HG02571 (cell line): Measurements from ENCODE around the gene MICU1.
"Not testable (repeated sequence)": the region's sequence is repeated elsewhere in the genome, so short reads cannot be mapped to it uniquely, and the experiment has no call there.

Experiments used
- ATAC-seq: cut with Tn5 transposase; IDR thresholded peaks from one replicate; pipeline ENCODE4 v1.9.1; 2021; ENCODE audit warnings: mild to moderate bottlenecking, moderate library complexity; ENCODE audit not compliant: unreplicated experiment

The MICU1 gene

GRCh38 chr10:72332423-72333111 is 293.3 kb downstream of the MICU1 start:
- ATAC-seq = no peak

GRCh38 chr10:72331575-72332422 is 294.1 kb downstream of the MICU1 start:
- ATAC-seq = no peak

DNA sequence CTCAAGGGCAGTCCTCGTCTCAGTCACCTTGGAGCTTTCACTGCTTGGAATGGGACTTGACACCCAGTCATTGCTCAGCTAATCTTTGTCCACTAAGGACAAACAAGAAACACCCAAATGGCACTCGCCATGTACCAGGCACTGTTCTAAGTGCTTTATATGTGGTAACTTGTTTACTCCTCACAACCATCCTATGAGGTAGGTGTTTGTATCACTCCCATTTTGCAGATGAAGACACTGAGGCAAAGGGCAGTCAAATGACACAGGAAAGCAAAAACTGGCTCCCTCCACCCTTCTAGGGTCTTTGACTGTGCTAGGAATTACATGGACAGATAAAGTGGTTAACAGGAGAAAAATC is 295.8 kb downstream of the MICU1 start:
- ATAC-seq = no peak

GRCh38 chr10:72329290-72330068 is 296.4 kb downstream of the MICU1 start:
- no peak for ATAC-seq

DNA sequence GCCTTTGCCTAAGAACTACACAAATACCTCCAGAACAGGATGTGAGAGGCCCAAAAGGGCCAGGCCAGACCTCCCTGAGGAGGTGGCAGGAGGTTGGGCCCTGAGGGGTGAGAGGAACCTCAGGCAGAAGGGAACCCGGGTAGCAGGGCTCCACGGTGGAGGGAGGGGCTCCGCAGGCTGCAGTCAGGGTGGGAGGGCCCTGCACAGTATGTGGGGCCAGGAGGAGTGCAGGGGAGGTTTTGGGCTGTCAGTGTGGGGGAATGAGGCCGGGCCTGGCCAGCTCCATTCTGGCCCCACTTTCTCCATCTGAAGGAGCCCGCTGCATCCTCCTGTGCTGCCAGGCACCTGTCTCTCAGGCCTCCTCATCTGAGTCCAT is 297.1 kb downstream of the MICU1 start:
- no peak for ATAC-seq

DNA sequence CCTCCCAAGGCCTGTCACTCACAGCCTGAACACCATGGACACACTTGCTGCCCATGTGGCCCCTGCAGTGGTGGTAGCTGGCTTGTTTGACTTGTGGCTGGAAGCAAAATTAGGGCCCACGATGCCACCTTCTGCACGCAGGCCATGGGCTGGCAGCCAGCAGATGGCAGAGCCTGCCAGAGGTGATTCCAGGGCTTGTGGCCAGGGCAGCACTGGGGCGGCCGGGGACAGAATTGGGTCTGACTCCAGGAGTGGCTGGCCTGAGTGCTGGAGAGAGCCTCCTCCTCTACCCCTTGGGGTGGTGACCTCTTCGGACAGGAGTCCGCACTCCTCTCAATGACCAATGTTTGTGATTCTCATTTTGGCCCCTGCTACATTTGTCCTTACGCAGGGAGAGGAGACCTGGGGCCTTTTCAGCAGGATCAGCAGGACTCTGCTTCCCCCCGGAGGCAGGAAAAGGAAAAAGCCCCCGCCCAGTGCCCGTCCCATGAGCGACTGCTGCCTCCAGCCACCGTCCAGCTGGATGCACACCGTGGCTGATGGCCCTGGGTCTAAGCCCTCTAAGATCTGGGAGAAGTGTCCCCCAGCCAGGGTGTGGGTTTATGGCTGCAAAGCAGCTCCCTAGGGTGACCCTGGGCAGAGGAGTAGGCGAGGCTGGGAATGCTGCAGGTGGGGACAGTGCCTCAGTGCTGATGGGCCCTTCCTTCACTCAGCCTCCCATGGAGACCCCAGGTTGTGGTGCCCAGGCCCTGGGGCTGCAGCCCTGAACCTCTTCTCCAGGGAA is 297.6 kb downstream of the MICU1 start:
- ATAC-seq = no peak

- ATAC-seq = not testable (repeated sequence)
Measured at GRCh38 chr10:72326665-72327603, 298.9 kb downstream of the MICU1 start.

DNA sequence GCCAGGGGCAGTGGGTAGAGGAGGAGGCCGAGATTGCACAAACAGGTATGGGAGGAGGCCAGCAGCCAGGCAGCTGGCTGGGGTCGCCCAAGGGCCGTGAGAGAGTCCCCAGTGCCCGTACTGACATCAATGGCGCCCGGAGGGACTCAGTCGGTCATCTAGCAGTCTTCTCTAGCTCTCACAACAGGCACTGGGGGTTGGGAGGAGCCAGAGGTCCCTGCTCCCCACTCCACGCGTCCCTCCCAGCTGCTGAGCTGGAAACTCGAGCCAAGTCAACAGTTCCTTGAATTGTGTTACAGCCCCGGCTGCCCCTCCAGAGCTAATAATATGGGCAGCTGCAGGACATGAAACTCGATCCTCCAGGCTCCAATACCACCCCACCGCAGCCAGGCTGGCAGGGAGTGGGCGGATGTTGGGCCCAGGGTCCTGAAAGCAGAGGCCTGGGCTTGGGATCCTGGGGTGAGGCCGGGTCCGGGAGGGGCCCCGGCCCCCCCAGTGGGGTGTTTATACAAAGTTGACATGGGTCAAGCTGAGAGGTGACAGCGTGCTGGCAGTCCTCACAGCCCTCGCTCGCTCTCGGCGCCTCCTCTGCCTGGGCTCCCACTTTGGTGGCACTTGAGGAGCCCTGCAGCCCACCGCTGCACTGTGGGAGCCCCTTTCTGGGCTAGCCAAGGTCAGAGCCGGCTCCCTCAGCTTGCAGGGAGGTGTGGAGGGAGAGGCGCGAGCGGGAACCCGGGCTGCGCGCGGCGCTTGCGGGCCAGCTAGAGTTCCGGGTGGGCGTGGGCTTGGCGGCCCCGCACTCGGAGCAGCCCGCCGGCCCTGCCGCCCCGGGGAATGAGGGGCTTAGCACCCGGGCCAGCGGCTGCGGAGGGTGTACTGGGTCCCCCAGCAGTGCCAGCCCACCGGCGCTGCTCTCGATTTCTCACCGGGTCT is 300.4 kb downstream of the MICU1 start:
- not testable (repeated sequence) for ATAC-seq

DNA sequence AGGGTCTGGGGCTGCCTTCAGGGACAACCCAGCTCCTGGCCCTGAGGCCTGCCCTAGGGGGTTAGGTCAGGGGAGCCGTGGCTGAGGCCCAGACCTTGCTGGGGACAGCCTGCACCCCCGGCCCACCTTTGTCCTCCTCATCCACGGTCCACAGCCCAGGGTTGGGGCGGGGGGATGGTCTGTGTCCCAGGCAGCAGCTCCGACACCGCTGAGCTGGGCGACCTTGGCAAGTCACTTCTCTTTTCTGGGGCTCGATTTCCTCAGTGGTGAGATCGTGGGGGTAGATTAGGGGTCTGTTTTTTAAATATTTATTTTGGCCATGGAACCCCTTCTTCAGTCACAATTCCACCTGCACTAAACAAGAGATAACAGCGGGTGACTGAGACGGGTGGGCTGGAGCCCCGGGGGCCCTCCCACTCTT is 302.1 kb downstream of the MICU1 start:
- ATAC-seq = no peak

DNA sequence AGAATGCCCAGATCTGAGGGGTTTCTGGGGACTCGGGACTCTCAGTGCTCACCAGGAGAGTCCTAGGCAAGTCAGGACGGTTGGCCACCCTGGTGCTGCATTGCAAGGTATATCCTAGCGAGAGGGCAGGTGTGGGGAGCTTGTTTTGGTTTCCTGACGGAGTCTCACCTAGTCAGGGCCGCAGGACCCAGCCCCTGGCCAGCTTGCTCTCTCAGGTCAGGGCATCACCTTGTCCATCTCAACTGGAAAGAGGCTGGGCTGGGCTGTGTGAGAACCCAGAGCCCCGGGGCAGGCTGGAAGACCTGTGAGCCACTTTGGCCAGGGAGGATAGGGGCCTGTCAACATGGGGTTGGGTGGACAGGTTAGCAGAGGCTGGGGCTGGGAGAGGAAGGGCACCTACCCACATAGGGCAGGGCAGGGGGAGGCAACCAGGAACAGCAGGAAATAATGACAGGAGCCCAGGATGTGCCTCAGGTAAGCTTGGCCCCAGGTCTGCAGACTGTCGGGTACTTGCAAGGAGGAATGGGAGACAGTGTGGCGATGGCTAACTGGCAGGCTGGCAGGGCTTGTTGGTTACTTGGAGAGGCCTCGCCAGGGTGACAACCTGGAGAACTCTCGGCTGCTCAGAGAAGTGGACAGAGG is 302.6 kb downstream of the MICU1 start:
- ATAC-seq = no peak

GRCh38 chr10:72322280-72323058 is 303.4 kb downstream of the MICU1 start:
- ATAC-seq = no peak

DNA sequence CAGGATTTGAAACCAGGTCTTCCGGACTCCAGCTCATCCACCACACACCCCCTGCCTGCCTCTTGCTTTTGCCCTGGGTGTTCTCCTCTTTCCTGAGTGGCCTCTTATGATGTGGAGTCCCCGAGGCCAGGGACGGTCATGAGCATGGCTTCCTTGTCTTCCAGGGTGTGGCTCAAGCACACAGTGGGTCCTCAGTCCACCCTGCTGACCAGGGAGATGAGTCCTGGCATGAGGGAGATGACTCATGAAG is 303.9 kb downstream of the MICU1 start:
- ATAC-seq = no peak

GRCh38 chr10:72321248-72322029 is 304.4 kb downstream of the MICU1 start:
- no peak for ATAC-seq

- peak; percentile 60 for ATAC-seq
Measured at GRCh38 chr10:72320676-72321247, 305.1 kb downstream of the MICU1 start.

- ATAC-seq = peak; percentile 51
Measured at GRCh38 chr10:72319416-72320254, 306.2 kb downstream of the MICU1 start.
